ENCODE data around the gene MPZL1.
A peak's percentile ranks its signal among the peaks of the same experiment; 100 is the strongest.
"Not testable (repeated sequence)": the region's sequence is repeated elsewhere in the genome, so short reads cannot be mapped to it uniquely, and the experiment has no call there.

The MPZL1 gene

DNA sequence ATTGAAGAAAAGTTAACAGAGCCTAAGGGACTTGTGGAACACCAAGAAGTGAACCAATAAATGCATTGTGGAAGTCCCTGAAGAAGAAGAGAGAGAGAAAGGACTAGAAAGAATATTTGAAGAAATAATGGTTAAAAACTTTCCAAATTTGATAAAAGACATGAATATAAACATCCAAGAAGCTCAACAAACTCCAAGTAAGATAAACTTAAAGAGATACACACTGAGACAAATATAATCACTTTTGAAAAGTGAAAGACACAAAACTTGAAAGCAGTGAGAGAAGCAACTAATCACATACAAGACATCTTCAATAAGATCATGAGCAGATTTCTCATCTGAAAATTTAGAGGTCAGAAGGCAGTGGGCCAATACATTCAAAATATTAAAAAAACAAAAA lies 91.2 kb downstream of the MPZL1 start:
- no peak for DNase-seq (ENCODE audit: low spot score)

DNA sequence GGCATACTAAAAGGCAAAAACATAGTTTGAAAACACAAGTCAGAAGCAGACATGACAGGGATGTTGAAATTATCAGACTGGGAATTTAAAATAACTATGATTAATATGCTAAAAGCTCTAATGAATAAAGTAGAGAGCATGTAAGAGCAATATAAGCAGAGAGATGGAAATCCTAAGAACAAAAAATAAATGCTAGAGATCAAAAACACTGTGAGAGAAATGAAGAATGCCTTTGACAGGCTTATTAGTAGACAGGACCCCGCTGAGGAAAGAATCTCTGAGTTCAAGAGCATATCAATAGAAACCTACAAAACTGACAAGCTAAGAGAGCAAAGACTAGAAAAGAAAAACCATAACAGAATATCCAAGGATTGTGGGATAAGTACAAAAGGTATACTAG lies 93.9 kb downstream of the MPZL1 start:
- no peak for DNase-seq (ENCODE audit: low spot score)

DNA sequence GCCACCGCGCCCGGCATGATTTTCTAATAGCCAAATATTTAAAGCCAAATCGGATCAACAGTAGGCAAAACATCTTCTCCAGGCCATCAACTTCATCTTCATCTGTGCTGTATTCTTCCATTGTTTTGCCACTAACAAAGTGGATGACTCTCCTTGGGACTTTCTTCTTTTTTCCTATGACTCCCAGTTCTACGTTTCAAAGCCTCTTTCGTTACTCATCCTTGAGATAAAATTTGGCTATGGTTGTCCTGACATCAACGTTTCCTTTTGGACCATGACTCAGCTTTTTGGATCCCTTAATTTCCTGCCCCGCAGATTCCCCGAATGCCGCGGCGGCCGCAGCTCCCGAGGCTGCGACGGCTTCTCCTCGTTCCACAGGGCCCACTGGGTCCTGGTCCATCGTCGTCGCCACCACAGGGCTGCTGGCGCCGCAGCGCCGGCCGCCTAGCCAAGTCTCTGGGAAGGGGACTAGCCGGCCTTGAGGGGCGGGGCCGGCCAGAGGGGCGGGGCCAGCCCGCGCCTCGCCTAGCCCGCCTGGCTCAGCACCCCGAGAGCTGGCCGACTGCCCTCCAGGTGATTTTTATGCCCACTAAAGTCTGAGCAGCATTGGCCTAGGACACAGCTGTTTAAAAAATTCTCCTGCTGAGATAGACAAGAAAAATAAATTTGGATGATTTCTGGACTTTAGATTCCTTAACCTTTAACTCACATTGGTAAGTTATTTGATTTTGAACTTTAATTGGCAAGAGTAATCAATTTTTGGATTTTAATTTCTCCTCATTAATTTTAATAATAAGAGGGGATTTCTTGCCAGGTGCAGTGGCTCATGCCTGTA lies 98.3 kb downstream of the MPZL1 start:
- DNase-seq (ENCODE audit: low spot score), result peak; percentile 76

DNA sequence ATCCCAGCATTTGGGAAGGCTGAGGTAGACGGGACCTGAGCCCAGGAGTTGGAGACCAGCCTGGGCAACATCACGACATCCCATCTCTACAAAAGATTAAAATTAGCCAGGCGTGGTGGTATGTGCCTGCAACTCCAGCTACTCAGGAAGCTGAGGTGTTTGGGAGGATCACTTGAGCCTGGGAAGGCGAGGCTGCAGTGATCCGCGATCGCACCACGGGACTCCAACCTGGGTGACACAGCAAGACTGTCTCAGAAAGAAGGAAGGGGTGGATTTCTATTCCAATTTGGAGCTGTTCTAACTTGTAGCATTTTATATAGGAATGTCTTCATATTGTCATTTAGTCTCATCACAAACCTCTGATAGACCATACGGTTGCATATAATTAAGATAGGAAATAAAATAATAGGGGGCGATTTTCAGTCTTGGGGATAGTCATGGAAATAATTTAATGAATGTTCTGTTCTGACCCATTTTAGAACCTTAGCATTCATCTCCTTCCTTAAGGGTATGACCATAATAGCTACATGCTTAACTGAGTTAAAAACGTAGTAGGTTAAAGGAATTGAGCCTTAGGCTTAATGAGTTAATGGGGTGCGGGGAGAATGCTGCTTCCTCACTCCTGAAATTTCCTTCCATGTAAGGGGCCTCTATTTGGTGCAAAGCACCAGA lies 99.0 kb downstream of the MPZL1 start:
- no peak for DNase-seq (ENCODE audit: low spot score)

DNA sequence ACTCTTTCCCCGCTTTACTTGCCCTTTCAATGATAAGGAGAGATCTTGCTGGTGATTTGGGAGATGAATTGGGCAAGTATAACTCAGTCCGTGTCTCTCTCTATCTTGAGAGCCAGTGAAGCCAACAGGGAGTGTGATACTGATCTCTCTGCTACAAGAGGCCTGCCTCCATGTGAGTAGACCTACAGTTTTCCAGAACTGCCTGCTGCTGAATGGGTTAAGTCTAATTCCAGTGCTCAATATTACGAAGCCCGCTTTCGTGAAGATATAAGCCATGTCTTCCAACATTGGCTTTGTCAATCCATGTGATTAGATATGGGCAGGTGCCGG lies 99.5 kb downstream of the MPZL1 start:
- DNase-seq (ENCODE audit: low spot score), result no peak

DNA sequence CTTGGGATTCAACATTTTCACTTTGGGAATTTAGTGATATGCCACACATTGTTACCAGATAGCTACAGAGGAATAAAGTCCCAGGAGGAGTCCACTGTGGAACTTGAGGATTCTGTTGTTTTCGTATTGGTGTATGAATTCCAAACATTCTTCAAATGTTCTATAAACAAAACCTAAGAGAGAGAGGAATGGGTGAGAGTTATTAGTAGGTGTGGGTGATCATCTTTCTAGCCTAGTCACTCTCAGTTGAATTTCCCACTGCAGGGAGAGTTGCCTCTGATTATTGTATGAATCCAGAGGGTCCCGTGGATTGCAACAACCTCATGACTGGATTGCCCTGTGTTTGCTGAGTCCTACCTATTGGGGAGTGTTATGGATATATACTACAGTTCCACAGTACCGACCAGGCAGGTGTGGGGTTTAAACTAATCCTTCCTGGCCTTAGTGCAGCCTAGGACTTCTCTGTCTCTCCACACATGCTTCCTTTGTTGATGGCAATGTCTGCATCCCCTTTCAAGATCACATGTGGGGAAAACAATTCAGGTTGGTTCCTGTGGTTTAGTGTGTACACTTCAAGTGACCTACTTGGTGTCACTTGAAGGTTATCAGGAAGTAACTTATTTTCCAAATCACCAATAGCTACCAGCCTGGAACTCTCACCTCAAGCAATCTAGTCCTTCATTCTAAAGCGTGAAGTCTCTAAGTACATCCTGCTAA lies 100.3 kb downstream of the MPZL1 start:
- no peak for DNase-seq (ENCODE audit: low spot score)

DNA sequence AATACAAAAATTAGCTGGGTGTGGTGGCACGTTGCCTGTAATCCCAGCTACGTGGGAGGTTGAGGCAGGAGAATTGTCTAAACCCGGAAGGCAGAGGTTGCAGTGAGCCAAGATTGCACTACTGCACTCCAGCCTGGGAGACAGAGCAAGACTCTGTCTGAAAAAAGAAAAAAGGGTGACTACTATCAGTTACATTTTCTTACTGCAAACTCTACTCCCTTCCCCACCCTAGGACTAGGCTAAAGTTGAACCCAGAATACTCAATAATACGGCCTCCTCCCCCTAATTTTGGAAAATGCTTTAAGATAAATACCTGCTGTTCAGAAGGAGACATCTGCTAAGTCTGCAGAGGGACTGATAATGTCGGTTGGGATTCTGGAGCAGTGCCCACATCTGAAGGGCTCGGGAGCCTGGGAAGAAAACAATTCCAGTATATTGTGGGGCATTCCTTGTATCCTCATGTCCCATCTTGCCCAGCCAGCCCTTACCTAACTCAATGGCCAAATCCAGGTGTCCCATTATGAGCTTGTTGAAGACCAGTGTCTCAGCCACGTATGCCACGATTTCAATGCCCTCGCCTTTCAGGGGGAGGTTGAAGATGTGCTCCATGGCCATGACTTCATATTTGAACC lies 102.5 kb downstream of the MPZL1 start:
- DNase-seq (ENCODE audit: low spot score), result no peak

DNA sequence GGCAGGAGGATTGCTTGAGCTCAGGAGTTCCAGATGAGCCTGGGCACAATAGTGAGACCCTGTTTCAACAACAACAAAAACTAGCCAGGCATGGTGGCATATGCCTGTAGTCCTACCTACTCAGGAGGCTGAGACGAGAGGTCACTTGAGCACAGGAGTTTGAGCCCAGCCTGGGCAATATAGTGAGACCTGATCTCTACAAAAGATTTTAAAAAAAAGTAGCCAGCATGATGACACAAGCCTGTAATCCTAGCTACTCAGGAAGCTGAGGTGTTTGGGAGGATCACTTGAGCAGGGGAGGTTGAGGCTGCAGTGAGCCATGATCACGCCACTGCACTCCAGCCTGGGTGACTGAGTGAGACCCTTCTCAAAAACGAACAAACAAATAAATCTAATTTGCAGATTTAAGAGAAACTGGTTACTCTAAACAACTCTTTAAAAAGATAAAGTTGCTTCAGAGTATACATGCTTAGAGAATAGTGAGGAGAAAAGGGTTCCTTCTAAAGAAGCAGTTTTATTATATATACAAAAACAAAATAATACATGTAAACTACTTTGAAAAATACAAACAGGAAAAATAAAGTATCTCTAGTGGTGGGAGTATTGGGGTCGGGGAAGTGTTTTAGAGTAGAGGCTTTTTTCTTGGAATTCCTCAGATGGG lies 103.8 kb downstream of the MPZL1 start:
- DNase-seq (ENCODE audit: low spot score), result no peak

DNA sequence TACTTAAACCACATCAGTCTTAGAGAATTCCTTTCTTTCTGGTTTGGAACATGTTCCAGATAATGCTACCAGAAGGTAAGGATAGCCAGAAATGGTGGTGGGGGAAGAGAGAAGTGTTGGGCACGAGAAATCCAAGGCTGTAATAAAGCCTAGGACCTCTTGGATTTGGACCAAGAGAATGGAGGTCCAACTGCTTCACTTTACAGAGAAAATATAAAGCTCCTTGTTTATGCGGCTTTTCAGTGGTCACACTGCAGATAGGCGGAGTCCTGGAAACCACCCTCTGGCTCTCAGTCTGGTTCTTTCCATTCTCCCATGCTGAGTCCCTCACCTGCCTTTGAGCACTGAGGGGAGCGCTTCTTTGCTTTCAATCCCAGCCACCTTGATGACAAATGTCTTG lies 104.3 kb downstream of the MPZL1 start:
- no peak for DNase-seq (ENCODE audit: low spot score)

DNA sequence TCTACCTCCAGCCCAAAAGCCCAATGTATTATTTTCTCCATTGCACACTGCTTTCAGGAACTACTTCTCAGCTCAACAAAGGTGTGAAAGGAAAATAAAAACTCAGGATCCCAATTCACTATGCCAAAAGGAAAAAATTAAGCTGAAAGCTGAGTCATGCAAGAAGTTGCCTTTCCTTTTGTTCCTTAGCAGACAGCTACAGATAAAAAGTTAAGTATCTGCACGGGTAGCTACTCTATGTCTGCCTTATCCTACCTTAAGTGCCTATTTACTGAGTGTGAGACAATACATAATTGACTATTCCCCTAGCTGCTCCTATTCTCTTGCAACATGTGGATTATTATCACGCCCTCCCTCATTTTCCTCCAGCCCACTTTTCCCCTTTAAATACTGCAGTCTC lies 108.1 kb downstream of the MPZL1 start:
- no peak for DNase-seq (ENCODE audit: low spot score)

DNA sequence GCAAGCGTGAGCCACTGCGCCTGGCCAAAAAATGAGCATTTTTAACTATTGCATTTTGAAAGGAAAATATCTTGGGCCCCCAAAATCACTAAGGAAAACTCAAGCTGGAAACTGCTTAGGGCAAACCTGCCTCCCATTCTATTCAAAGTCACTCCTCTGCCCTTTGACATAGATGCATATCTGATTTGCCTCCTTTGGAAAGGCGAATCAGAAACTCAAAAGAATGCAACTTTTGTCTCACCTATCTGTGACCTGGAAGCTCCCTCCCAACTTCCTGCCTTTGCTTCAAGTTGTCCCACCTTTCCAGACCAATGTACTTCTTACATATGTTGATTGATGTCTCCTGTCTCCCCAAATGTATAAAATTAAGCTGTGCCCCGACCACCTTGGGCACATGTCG lies 108.9 kb downstream of the MPZL1 start:
- not testable (repeated sequence) for DNase-seq (ENCODE audit: low spot score)

DNA sequence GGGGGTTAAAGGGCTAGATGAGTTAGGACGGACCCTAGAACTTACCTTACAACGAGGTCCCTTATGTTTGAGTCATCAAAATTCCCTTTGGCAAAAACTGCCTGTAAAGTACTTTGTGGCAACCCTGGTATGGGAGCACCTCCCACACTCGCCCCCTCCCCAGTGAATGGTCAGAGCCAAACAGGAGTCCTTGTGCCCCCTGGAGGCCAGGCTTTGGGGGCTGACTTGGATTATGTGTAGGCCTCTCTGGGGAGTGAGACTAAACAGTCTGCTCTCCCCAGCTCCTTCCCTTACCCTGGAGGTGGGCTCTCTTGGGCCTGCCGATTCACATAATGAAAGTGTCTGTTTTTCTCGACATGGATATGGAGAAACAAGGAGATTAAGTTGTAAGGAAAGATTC lies 110.9 kb downstream of the MPZL1 start:
- DNase-seq (ENCODE audit: low spot score), result no peak

DNA sequence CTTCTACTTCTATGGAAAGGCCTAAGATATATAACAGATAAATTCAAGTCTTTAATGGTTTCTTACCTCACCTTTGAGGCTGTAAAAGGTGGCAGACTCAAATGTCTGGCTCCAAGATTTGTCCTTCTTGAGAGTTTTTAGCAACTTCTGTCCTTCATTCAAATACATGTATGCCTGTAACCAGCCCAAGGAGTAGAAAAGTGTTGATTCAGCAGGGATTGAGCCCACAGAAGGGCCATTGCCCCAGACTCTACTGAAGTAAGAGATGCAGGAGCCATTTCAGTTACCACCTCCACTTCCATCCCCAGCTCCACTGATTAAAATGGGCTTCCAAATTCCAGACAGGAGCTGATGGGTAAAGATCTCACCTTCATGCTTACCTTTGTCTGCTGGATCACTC lies 112.1 kb downstream of the MPZL1 start:
- DNase-seq (ENCODE audit: low spot score), result no peak

DNA sequence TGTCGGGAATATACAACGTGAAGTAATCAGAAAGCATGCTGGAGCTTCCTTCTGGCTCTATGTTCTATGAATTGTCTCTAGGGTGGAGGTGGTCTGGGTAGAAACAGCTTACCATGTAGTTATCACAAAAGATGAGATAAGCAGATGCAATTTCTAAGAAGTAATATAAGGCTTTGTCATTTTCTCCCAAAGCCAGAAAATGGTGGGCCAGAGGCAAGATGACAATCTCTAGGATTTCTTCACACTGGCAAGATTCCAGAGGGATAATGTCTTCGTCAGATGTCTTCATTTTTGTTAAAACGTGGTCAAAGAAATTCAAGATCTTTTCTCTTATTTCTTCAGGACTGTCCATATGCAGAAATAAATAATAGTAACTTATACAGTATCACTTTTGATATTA lies 114.4 kb downstream of the MPZL1 start:
- no peak for DNase-seq (ENCODE audit: low spot score)

DNA sequence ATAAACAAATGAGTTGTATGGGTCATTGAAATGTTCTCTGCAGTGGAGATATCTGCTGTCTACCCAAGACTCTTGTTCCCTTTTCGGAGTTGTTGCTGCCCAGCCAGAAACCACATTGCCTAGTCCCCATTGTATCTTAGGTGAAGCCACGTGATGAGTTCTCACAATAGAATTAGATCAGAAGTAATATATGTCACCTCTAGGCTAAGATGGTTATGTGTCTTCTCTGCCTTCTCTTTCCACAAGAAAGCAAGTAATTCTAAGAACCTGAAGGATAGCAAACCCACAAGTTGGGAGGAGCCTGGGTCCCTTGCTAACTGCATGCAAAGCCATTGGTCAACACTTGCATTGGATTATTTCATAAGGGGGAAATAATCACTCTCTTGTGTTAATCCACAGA lies 115.5 kb downstream of the MPZL1 start:
- DNase-seq (ENCODE audit: low spot score), result no peak

DNA sequence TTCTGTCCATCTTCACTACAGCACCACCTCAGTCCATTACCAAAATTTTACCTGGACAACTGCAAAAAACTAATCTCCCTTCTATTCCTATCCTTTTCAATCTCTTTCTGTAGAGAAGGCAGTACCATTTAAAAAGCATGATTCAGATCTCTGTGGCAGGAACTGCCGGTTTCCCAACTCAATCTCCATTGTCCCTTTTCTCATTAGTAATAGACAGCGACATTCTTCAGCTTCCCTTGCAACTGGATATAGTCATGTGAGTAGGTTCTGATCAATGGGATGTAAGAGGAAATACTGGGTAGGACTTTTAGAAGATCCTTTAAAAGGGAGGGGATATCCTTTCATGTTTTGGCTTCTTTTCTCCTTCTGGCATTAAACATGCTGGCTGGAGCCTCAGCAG lies 117.2 kb downstream of the MPZL1 start:
- no peak for DNase-seq (ENCODE audit: low spot score)
